Bronchial epithelial cell (primary cell): ENCODE results near the gene CEP70. TPM values are rescaled to one million over a fixed set of nuclear protein-coding genes. Genes with fewer than 3 reads are reported as not detected.

Experiments used
- DNase-seq: peaks from one replicate; pipeline ENCODE4 v3.0.0-alpha.2; 2010; ENCODE audit warnings: low read depth
- FAIRE-seq: peaks from 2 replicates; lab custom pipeline; 2011; peaks lifted over from hg19 to GRCh38; lab: Jason Lieb, UNC
- H3K27me3 ChIP-seq: 2 replicates; pipeline ENCODE4 v1.5.1; 2011; ENCODE audit warnings: low read length; ENCODE audit not compliant: control insufficient read depth, insufficient read depth
- H3K36me3 ChIP-seq: 2 replicates; pipeline ENCODE4 v1.5.1; 2011; ENCODE audit warnings: low read length; ENCODE audit not compliant: control insufficient read depth, insufficient read depth
- H3K4me3 ChIP-seq: 2 replicates; pipeline ENCODE4 v1.5.1; 2011; ENCODE audit warnings: mild to moderate bottlenecking, low read depth, low read length, control low read depth
- CTCF ChIP-seq: IDR thresholded peaks from 2 replicates; pipeline ENCODE4 v1.5.1; 2011; ENCODE audit warnings: mild to moderate bottlenecking, moderate library complexity, low read length, control low read depth, inconsistent platforms; ENCODE audit not compliant: insufficient read depth, severe bottlenecking
- total RNA-seq: library from RNA; depleted of rRNA; stranded (reverse); fragments of >200 nt; gene quantifications from 2 replicates; pipeline ENCODE4 v1.2.1, GENCODE V29; 2014

The CEP70 gene
- total RNA-seq, 1 donor from 2014 or later, result 18.2 TPM

- FAIRE-seq (no peak), DNase-seq (no peak)
- no peaks in the 10 kb centered on the region for H3K36me3 ChIP-seq
- no peak for TF ChIP-seq CTCF
- no peaks in the 10 kb centered on the region for H3K27me3 ChIP-seq
- no peak overlapping the region for H3K4me3 ChIP-seq
These were observed 1.0 kb upstream of the CEP70 start for GRCh38 chr3:138594935-138595610.

GRCh38 chr3:138593488-138594149, 441 bp downstream of the CEP70 start:
- peak overlapping the region; percentile 65 for H3K4me3 ChIP-seq
- FAIRE-seq (no peak), DNase-seq (peak; percentile 45)
- no peaks in the 10 kb centered on the region for H3K36me3 ChIP-seq
- no peak for TF ChIP-seq CTCF
- H3K27me3 ChIP-seq, result no peaks in the 10 kb centered on the region

GRCh38 chr3:138591392-138591791, 2.7 kb downstream of the CEP70 start:
- Histone ChIP-seq H3K27me3 (no peaks in the 10 kb centered on the region), H3K4me3 (no peak overlapping the region), H3K36me3 (no peaks in the 10 kb centered on the region)
- FAIRE-seq (no peak), DNase-seq (no peak)
- TF ChIP-seq CTCF, result no peak

- DNase-seq (no peak), FAIRE-seq (no peak)
- no peaks in the 10 kb centered on the region for H3K27me3 ChIP-seq
- H3K36me3 ChIP-seq, result no peaks in the 10 kb centered on the region
- H3K4me3 ChIP-seq, result no peak overlapping the region
- TF ChIP-seq CTCF, result no peak
These were observed 5.6 kb downstream of the CEP70 start for GRCh38 chr3:138588445-138588844.

- Histone ChIP-seq H3K27me3 (no peaks in the 10 kb centered on the region), H3K36me3 (no peaks in the 10 kb centered on the region), H3K4me3 (no peak overlapping the region)
- TF ChIP-seq CTCF, result no peak
- FAIRE-seq (no peak), DNase-seq (no peak)
These were observed 6.7 kb downstream of the CEP70 start for GRCh38 chr3:138587374-138587773.
